CD4-positive, alpha-beta T cell (primary cell): Measurements from ENCODE around the gene SERPINE1. TPM values are rescaled to one million over a fixed set of nuclear protein-coding genes. Genes with fewer than 3 reads are reported as not detected.

Experiments
- ATAC-seq: fragments of 200-7000 bp; cut with Tn5 transposase; one replicate; pipeline ENCODE4 v1.10.0; 2022; ENCODE audit warnings: mild to moderate bottlenecking; ENCODE audit not compliant: poor library complexity
- CTCF ChIA-PET: fragments of 350-600 bp; sonication (Branson Sonifier 250); formaldehyde crosslinking; loops from one replicate; lab custom pipeline; 2021; ENCODE audit warnings: antibody characterized with exemption, inconsistent platforms; lab: Charles Lee
- POLR2A ChIA-PET: fragments of 350-600 bp; sonication (Branson Sonifier 250); formaldehyde crosslinking; loops from one replicate; lab custom pipeline; 2021; ENCODE audit warnings: antibody characterized with exemption, inconsistent platforms; lab: Charles Lee
- DNase-seq, 14 experiments: peaks; one replicate each; pipeline ENCODE4 v3.0.0-alpha.2; 2013 to 2020; ENCODE audit warnings: mixed read lengths in 2 of 14
- H3K27ac ChIP-seq, 2 donors: one replicate each; pipeline versions ENCODE4 v1.5.1 to v1.7.0; 2013; ENCODE audit warnings: low read length in 2 of 2, low read depth in 1 of 2, mild to moderate bottlenecking in 1 of 2
- H3K27me3 ChIP-seq, 2 experiments: 1 replicate in 1 of 2; 2 replicates in 1 of 2; pipeline versions ENCODE4 v1.6.1 to v1.7.0; 2013; ENCODE audit warnings: low read length in 2 of 2, control low read depth in 1 of 2, mild to moderate bottlenecking in 1 of 2, moderate library complexity in 1 of 2; ENCODE audit not compliant: insufficient read depth in 2 of 2, control insufficient read depth in 1 of 2
- H3K36me3 ChIP-seq: one replicate; pipeline ENCODE4 v1.6.1; 2013; ENCODE audit warnings: low read length, control low read depth; ENCODE audit not compliant: insufficient read depth
- H3K4me1 ChIP-seq: one replicate; pipeline ENCODE4 v1.6.1; 2013; ENCODE audit warnings: low read length, control low read depth; ENCODE audit not compliant: insufficient read depth
- H3K4me3 ChIP-seq: one replicate; pipeline ENCODE4 v1.5.1; 2013; ENCODE audit warnings: mild to moderate bottlenecking, low read length, moderate library complexity
- H3K9me3 ChIP-seq, 2 experiments: 1 replicate in 1 of 2; 2 replicates in 1 of 2; pipeline versions ENCODE4 v1.6.1 to v1.7.0; 2013; ENCODE audit warnings: low read length in 2 of 2, mild to moderate bottlenecking in 2 of 2, control low read depth in 1 of 2, moderate library complexity in 1 of 2; ENCODE audit not compliant: control insufficient read depth in 1 of 2, insufficient read depth in 1 of 2
- H3K27ac Mint-ChIP-seq: one replicate; pipeline ENCODE4 v1.8.0; 2020; ENCODE audit warnings: mixed read lengths
- H3K27me3 Mint-ChIP-seq: one replicate; pipeline ENCODE4 v1.8.0; 2021; ENCODE audit warnings: mixed read lengths
- H3K36me3 Mint-ChIP-seq: one replicate; pipeline ENCODE4 v1.8.0; 2021; ENCODE audit warnings: low read depth, mixed read lengths
- H3K4me1 Mint-ChIP-seq: one replicate; pipeline ENCODE4 v1.8.0; 2021; ENCODE audit warnings: low read depth, mixed read lengths
- H3K4me3 Mint-ChIP-seq: one replicate; pipeline ENCODE4 v1.8.0; 2020; ENCODE audit warnings: mild to moderate bottlenecking, mixed read lengths
- H3K9me3 Mint-ChIP-seq: one replicate; pipeline ENCODE4 v1.8.0; 2020; ENCODE audit warnings: mixed read lengths
- intact Hi-C, 2 experiments: fragments of 100-400 bp; cut with DNase I in 1 of 2; cut with micrococcal nuclease in 1 of 2; formaldehyde crosslinking; loops; one replicate each; pipeline versions ENCODE4 v1.15.1 to v1.9.0; 2023 to 2025; cut with DNase I, micrococcal nuclease
- total RNA-seq, 174 experiments: library from RNA in 2 of 174; stranded (reverse) in 2 of 174; gene quantifications; one replicate each; pipeline ENCODE4 v1.2.3 and lab custom pipeline; 2021 to 2026
- TF ChIP-seq, protein P1 (sequence below): fragments of 200-600 bp; IDR thresholded peaks from one replicate; pipeline ENCODE4 v1.8.0; 2022; ENCODE audit warnings: antibody characterized with exemption, mild to moderate bottlenecking

Gene SERPINE1
- total RNA-seq, 2 experiments from 2014 or later: 0.11 TPM; not detected in 1

DNA sequence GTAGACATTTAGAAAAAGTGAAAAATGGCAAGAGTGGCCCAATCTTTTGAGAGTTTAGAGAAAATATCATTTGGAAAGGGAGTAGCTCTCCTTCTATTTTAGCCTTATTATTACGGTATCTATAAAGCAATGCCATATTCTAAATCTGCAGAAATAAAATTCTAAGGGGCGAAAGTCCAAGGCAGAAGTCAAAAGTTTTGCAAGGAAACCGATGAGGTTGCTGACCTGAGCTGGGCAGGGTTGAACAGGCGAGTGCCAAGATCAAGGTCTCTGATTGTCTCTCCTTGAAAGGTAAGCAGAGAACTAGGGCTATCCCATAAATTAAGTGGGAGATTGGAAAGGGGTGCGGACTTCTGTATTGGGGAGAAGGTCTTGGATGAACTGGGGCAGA is 30.0 kb upstream of the SERPINE1 start:
- H3K9me3 ChIP-seq: peaks cover 0 to 7% of the 10 kb centered on the region in 2 experiments
- no peak overlapping the region for H3K4me3 ChIP-seq
- H3K36me3 ChIP-seq: no peaks in the 10 kb centered on the region
- H3K4me1 ChIP-seq: peaks cover 7% of the 10 kb centered on the region
- TF ChIP-seq, protein P1, sequence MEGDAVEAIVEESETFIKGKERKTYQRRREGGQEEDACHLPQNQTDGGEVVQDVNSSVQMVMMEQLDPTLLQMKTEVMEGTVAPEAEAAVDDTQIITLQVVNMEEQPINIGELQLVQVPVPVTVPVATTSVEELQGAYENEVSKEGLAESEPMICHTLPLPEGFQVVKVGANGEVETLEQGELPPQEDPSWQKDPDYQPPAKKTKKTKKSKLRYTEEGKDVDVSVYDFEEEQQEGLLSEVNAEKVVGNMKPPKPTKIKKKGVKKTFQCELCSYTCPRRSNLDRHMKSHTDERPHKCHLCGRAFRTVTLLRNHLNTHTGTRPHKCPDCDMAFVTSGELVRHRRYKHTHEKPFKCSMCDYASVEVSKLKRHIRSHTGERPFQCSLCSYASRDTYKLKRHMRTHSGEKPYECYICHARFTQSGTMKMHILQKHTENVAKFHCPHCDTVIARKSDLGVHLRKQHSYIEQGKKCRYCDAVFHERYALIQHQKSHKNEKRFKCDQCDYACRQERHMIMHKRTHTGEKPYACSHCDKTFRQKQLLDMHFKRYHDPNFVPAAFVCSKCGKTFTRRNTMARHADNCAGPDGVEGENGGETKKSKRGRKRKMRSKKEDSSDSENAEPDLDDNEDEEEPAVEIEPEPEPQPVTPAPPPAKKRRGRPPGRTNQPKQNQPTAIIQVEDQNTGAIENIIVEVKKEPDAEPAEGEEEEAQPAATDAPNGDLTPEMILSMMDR: no peak
- H3K4me3 Mint-ChIP-seq: no peak overlapping the region
- no peak overlapping the region for H3K27ac ChIP-seq
- H3K4me1 Mint-ChIP-seq: peaks cover 4% of the 10 kb centered on the region
- DNase-seq: no peak
- no peaks in the 10 kb centered on the region for H3K36me3 Mint-ChIP-seq
- intact Hi-C loops: no loop called here
- ChIA-PET CTCF (interaction anchor here (1.0 kb wide), 1 partner anchor 96 kb away, joined by 3 read pairs; no protein-coding TSS in a partner anchor), POLR2A (interaction anchor here (0.8 to 1.2 kb wide), 2 partner anchors 12 to 14 kb away, joined by 3 to 5 read pairs; partner anchors contain the start of gene TRIM56)
- no peak for ATAC-seq
- no peak overlapping the region for H3K27ac Mint-ChIP-seq
- H3K27me3 ChIP-seq: peaks cover 14 to 16% of the 10 kb centered on the region in 2 experiments
- H3K27me3 Mint-ChIP-seq: peaks cover 13% of the 10 kb centered on the region
- H3K9me3 Mint-ChIP-seq: no peaks in the 10 kb centered on the region

DNA sequence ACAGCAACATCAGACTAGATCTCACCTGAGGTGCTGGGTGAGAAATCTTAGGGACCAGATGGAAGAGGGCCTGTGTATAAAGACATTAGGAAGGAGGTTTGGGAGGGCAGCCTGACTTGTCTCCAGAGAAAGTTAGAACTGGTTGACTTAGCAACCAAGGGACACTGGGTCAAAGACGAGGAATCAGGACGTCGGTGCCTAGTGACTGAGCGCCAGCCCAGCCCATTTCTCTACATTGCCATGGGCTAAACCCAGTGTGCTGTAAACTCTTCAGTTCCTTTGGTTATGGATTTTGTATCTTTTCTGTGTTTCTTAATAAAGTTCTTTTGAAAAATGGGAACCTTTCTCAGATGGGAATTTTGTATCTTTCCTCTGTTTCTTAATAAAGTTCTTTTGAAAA is 29.3 kb upstream of the SERPINE1 start:
- Histone ChIP-seq H3K36me3 (no peaks in the 10 kb centered on the region), H3K4me1 (peaks cover 7% of the 10 kb centered on the region), H3K27me3 (peaks cover 16 to 18% of the 10 kb centered on the region in 2 experiments), H3K9me3 (peaks cover 0 to 7% of the 10 kb centered on the region in 2 experiments), H3K27ac (no peak overlapping the region), H3K4me3 (no peak overlapping the region)
- Mint-ChIP-seq H3K4me3 (no peak overlapping the region), H3K27ac (no peak overlapping the region), H3K4me1 (peaks cover 4% of the 10 kb centered on the region), H3K27me3 (peaks cover 15% of the 10 kb centered on the region), H3K36me3 (no peaks in the 10 kb centered on the region), H3K9me3 (no peaks in the 10 kb centered on the region)
- CTCF ChIA-PET: no interaction called here
- TF ChIP-seq, protein P1: no peak
- no peak for DNase-seq
- POLR2A ChIA-PET: no interaction called here
- ATAC-seq: no peak
- intact Hi-C loops: no loop called here

DNA sequence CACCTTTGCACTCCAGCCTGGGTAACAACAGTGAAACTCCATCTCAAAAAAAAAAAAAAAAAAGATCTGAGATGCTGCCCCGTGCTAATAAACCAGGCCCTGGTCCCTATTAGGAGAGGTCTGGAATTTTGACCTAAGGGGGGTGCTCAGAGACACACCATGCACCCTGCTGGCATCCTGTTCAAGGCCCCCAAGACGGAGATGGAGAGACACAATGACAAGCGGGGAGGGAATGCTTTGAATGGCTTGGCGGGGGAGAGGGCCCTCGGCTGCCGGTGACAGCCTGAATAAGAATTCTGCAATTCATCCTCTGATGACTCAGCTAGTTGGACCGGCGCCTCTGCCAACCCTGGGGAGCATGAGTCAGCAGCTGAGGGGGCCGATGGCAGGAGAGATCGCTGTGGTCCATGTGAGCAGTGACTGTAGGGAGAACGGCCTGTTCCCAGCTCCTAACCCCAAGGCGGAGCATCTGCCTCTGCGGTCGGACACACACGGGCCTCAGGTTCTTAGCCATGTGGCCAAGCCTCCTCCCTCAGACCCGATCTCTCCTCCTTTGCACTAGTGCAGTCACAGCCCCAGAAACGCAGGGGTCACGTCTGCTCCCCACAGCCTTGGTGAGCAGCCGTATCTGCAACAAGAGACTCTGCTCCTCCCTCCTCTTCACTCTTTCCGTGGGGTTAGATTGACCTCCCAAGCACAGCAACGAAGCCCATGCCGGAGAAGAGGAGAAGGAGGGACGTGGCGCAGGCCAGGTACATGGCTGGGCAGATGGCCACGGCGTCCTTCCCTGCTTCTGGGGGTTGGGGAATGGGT is 26.7 kb upstream of the SERPINE1 start:
- H3K27me3 Mint-ChIP-seq: peaks cover 35% of the 10 kb centered on the region
- H3K9me3 Mint-ChIP-seq: no peaks in the 10 kb centered on the region
- ChIA-PET POLR2A (no interaction called here), CTCF (interaction anchor here (0.6 to 1.1 kb wide), 2 partner anchors 23 to 714 kb away, joined by 3 read pairs; no protein-coding TSS in a partner anchor)
- H3K4me1 Mint-ChIP-seq: peaks cover 4% of the 10 kb centered on the region
- DNase-seq (peak in 6 of 14 experiments; percentile 6 to 68 (median 36)), ATAC-seq (no peak)
- H3K4me1 ChIP-seq: peaks cover 7% of the 10 kb centered on the region
- H3K9me3 ChIP-seq: peaks cover 0 to 7% of the 10 kb centered on the region in 2 experiments
- intact Hi-C loops: no loop called here
- H3K4me3 ChIP-seq: no peak overlapping the region
- H3K36me3 Mint-ChIP-seq: no peaks in the 10 kb centered on the region
- H3K36me3 ChIP-seq: no peaks in the 10 kb centered on the region
- peaks cover 26 to 34% of the 10 kb centered on the region in 2 experiments for H3K27me3 ChIP-seq
- H3K4me3 Mint-ChIP-seq: no peak overlapping the region
- no peak overlapping the region for H3K27ac Mint-ChIP-seq
- TF ChIP-seq, protein P1: no peak
- H3K27ac ChIP-seq: no peak overlapping the region
